ENCODE results near the gene EIF4ENIF1. TPM values are rescaled to one million over a fixed set of nuclear protein-coding genes. Genes with fewer than 3 reads are reported as not detected.

Gene EIF4ENIF1
- total and polyA plus RNA-seq, 9 of the 15 experiments (the other 6 are each of a cell fraction or from before 2014, with no cell fraction given), result 2.5 to 24.9 (median 15.8) TPM

DNA sequence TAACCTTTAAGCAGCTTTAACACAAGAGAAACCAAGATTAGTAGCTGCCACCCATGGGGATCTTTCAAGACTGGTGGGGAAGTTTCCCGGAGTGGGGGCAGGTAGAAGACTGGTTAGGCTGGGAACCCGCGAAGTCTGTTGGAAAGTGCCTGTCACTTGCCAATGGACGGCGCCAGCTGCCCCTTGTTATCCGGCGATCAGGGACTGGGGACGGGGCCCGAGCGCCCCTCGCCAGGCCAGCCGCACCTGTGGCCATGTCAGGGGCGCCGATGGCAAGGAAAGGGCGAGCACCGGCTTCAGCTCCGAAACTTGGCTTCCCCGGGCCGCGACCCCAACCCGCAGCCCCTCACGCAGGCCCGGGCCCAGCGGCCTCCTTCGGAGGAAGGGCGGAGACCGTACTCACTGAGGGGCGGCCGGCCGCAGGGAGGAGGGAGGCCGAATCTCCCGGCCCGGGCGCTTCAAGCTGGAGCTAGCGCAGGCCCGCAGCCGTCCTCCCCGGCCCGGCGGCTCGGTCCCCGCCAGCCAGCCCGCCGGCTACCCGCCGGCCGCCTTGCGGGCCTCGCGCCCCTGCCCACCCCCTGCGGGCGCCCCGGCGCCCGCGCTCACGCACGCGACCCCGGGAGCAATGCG, 539 bp downstream of the EIF4ENIF1 start (continued):
- TF ChIP-seq ZBTB7A (IDR thresholded peaks at IDR 0.05; ENCODE audit: borderline replicate concordance, control insufficient read depth, low read depth, low read length), result peak; percentile 48; the same call in 1 of the 2 replicates
- no peak for TF ChIP-seq ERF (CRISPR knock-in tag; IDR thresholded peaks at IDR 0.05)
- no peak for TF ChIP-seq STAT5B (CRISPR knock-in tag; IDR thresholded peaks at IDR 0.05)
- no peak for TF ChIP-seq HDAC2 (IDR thresholded peaks at IDR 0.05)
- TF ChIP-seq HIVEP1 (CRISPR knock-in tag; IDR thresholded peaks at IDR 0.05), result no peak
- TF ChIP-seq MTA3 (IDR thresholded peaks at IDR 0.05; ENCODE audit: borderline replicate concordance), result no peak
- no peak for TF ChIP-seq PTRF (tag; IDR thresholded peaks at IDR 0.05)
- no peak for TF ChIP-seq RREB1 (CRISPR knock-in tag; IDR thresholded peaks at IDR 0.05)
- TF ChIP-seq, protein P1, sequence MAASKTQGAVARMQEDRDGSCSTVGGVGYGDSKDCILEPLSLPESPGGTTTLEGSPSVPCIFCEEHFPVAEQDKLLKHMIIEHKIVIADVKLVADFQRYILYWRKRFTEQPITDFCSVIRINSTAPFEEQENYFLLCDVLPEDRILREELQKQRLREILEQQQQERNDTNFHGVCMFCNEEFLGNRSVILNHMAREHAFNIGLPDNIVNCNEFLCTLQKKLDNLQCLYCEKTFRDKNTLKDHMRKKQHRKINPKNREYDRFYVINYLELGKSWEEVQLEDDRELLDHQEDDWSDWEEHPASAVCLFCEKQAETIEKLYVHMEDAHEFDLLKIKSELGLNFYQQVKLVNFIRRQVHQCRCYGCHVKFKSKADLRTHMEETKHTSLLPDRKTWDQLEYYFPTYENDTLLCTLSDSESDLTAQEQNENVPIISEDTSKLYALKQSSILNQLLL (CRISPR knock-in tag; IDR thresholded peaks at IDR 0.05; ENCODE audit: borderline replicate concordance), result no peak
- TF ChIP-seq EGR1 (conservative IDR thresholded peaks at IDR 0.05), result no peak
- TF ChIP-seq ZNF639 (CRISPR knock-in tag; conservative IDR thresholded peaks at IDR 0.05 in 1 of 2, IDR thresholded peaks at IDR 0.05 in 1 of 2), result no peak
- no peak for TF ChIP-seq GATAD2B (IDR thresholded peaks at IDR 0.05; ENCODE audit: borderline replicate concordance)
- TF ChIP-seq PHF21A (IDR thresholded peaks at IDR 0.05; ENCODE audit: borderline replicate concordance, low read depth), result no peak
- no peak for TF ChIP-seq FOSL1 (tag; conservative IDR thresholded peaks at IDR 0.05)
- no peak for TF ChIP-seq KHSRP (IDR thresholded peaks at IDR 0.05)
- peak; percentile 30; the same call in 1 of the 2 replicates for TF ChIP-seq GATA2 (CRISPR knock-in tag; IDR thresholded peaks at IDR 0.05)
- TF ChIP-seq CEBPG (CRISPR knock-in tag; IDR thresholded peaks at IDR 0.05), result no peak
- no peak for TF ChIP-seq CEBPG (tag; conservative IDR thresholded peaks at IDR 0.05 in 1 of 2, IDR thresholded peaks at IDR 0.05 in 1 of 2)
- no peak for TF ChIP-seq KAT2B (IDR thresholded peaks at IDR 0.05; ENCODE audit: low read depth, low read length)
- TF ChIP-seq ELF1 (tag; IDR thresholded peaks at IDR 0.05), result no peak
- peak; percentile 92 for TF ChIP-seq ZNF263 (CRISPR knock-in tag; IDR thresholded peaks at IDR 0.05; ENCODE audit: borderline replicate concordance)
